Inferior parietal cortex (tissue), 1 donor: ENCODE results near the gene ISYNA1.

Experiments used
- DNase-seq: peaks from one replicate; pipeline ENCODE4 v3.0.0-alpha.2; 2016; ENCODE audit errors: extremely low spot score

Gene ISYNA1

DNA sequence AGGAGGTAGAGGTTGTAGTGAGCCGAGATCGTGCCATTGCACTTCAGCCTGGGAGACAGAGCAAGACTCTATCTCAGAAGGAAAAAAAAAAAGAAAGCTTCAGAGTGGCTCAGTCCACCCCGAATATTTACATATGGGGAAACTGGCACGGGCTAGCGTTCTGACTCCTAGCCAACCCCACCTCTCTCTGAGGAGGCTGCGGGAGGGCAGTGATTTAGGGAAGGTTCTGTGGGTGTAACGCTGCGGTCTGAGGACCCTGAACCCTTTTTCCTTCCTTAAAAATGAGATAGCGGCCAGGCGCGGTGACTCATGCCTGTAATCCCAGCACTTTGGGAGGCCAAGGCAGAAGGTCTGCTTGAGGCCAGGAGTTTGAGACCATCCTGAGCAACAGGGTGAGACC is 45.5 kb downstream of the ISYNA1 start:
- no peak for DNase-seq

DNA sequence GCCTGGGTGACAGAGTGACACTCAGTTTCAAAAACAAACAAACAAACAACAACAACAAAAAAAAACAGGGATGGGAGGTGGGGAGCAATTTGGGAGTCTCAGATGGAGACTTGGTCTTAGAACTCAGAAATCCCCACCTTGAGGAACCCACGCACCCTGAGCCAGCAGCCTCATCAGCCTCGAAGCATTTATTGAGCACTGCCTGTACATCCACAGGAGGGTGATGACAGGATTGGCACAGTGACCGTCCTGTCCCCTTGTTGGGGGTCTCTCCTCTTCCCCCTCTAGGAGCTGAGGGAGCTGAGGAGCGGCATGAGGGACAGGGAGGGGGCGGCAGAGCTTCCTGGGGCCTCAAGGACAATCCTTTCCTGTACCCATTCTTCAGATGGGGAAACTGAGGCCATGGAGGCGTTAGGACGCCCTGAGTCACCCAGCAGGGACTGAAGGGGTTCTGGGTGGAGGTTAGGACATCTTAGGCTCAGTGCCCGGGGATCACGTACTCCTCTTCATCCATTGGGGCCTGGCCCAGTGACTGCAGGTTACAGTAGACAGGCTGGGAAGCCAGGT is 46.3 kb downstream of the ISYNA1 start:
- DNase-seq, result no peak

- no peak for DNase-seq
These were observed 47.6 kb downstream of the ISYNA1 start for GRCh38 chr19:18390065-18390907.

- no peak for DNase-seq
These were observed 48.2 kb downstream of the ISYNA1 start for GRCh38 chr19:18389726-18390064.

DNA sequence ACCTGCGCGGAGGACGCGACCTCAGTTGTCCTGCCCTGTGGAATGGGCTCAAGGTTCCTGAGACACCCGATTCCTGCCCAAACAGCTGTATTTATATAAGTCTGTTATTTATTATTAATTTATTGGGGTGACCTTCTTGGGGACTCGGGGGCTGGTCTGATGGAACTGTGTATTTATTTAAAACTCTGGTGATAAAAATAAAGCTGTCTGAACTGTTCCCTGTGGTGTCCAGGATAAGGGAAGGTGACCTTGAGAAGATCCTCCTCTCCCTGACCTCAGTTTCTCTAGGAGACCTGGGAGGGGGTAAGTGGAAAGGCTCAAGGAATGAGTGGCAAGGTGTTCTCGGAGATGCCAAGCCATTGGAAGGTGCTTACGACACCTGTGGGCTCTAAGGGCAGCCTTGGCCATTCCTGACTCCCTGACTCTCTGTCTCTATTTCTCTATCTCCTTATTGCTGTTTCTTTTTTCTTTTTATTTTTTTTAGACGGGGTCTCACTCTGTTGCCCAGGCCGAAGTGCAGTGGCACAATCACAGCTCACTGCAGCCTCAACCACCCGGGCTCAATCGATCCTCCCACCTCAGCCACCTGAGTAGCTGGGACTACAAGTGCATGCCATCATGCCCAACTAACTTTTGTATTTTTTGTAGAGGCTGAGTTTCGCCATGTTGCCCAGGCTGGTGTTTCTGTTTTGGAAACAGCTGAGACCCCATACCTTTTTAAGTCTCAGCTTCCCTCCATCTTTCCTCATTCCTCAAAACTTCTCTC is 48.8 kb downstream of the ISYNA1 start:
- no peak for DNase-seq

GRCh38 chr19:18388100-18388959 is 49.6 kb downstream of the ISYNA1 start:
- DNase-seq, result peak; percentile 75

- no peak for DNase-seq
These were observed 51.2 kb downstream of the ISYNA1 start for GRCh38 chr19:18386543-18387271.

DNA sequence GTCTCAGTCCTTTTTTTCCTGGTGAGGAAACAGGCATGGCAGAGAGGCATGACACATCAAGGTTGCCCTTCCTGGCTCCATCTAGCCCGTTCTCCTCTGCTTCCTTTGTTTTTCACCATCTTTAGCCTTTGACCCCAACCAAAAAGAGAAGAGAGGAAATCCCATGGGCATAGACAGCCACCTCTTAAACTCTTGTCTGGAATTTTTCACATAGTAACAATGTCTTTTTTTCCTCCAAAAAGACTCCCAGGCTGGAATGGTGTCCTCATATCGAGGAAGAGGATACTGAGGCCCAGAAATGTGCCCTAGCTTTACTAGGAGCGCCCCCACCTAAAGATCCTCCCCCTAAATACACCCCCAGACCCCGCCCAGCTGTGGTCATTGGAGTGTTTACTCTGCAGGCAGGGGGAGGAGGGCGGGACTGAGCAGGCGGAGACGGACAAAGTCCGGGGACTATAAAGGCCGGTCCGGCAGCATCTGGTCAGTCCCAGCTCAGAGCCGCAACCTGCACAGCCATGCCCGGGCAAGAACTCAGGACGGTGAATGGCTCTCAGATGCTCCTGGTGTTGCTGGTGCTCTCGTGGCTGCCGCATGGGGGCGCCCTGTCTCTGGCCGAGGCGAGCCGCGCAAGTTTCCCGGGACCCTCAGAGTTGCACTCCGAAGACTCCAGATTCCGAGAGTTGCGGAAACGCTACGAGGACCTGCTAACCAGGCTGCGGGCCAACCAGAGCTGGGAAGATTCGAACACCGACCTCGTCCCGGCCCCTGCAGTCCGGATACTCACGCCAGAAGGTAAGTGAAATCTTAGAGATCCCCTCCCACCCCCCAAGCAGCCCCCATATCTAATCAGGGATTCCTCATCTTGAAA is 52.0 kb downstream of the ISYNA1 start, which contains the start of gene GDF15:
Gene GDF15 (plus strand): TSS at position 484 of the 868 bp plus-strand sequence. CDS start 32 bp downstream, at position 516.
- DNase-seq, result peak; percentile 34

- no peak for DNase-seq
These were observed 52.6 kb downstream of the ISYNA1 start for GRCh38 chr19:18385359-18385674.

GRCh38 chr19:18384775-18385174 is 53.2 kb downstream of the ISYNA1 start:
- DNase-seq, result no peak
